Measurements from ENCODE around the gene NGLY1.

- TF ChIP-seq EZH2phosphoT487 (IDR thresholded peaks at IDR 0.05; ENCODE audit: insufficient read depth, low read depth) (no peak), EZH2 (IDR thresholded peaks at IDR 0.05; ENCODE audit: insufficient read depth, poor library complexity, severe bottlenecking) (no peak)
Measured at GRCh38 chr3:25747033-25747432, 36.2 kb downstream of the NGLY1 start.
